ENCODE data around the gene SPRR2B.

DNA sequence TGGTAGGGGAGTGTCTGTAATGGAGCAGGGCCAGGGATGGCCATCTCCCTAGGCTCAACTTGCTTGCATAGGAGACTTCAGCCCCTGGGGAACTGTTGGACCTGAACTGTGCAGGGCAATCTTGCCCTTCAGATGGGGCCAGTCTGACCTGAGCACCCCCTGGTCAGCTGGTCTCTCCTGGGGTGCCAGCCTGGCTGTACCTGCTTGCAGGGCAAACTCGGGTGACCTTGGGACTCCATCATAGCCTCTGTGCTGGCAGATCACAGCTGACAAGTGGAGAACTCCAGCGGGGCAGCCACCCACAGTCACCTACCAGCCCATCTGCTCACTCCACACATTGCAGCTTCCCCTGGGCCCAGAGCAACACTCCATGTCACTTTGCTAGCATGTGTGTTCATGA is 22.2 kb downstream of the SPRR2B start:
- TF ChIP-seq, protein P1, sequence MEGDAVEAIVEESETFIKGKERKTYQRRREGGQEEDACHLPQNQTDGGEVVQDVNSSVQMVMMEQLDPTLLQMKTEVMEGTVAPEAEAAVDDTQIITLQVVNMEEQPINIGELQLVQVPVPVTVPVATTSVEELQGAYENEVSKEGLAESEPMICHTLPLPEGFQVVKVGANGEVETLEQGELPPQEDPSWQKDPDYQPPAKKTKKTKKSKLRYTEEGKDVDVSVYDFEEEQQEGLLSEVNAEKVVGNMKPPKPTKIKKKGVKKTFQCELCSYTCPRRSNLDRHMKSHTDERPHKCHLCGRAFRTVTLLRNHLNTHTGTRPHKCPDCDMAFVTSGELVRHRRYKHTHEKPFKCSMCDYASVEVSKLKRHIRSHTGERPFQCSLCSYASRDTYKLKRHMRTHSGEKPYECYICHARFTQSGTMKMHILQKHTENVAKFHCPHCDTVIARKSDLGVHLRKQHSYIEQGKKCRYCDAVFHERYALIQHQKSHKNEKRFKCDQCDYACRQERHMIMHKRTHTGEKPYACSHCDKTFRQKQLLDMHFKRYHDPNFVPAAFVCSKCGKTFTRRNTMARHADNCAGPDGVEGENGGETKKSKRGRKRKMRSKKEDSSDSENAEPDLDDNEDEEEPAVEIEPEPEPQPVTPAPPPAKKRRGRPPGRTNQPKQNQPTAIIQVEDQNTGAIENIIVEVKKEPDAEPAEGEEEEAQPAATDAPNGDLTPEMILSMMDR (IDR thresholded peaks at IDR 0.05), result no peak
- TF ChIP-seq POLR2A (IDR thresholded peaks at IDR 0.05), result no peak
